Measurements from ENCODE around the gene KNSTRN.

DNA sequence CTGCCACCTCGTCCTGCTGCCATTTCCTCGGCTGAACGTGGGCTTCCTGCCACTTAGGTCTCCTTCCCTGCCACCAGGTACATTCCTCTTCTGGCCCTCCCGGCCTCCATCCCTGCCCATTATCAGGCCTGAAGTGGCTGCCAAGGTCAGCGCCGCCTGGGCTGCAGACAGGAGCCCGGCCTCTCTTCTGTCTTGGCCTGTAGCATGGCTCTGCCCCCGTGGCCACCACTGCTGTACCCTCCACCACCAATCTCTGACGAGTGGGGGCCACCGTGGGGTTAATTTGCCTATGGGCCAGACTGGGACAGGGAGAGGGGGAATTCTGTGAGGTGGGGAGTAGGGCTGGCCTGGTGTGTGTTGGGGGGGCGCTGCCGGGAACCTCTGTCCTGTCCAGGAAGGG is 56.2 kb downstream of the KNSTRN start:
- no peak for TF ChIP-seq POLR2A (IDR thresholded peaks at IDR 0.05)
- TF ChIP-seq, protein P1, sequence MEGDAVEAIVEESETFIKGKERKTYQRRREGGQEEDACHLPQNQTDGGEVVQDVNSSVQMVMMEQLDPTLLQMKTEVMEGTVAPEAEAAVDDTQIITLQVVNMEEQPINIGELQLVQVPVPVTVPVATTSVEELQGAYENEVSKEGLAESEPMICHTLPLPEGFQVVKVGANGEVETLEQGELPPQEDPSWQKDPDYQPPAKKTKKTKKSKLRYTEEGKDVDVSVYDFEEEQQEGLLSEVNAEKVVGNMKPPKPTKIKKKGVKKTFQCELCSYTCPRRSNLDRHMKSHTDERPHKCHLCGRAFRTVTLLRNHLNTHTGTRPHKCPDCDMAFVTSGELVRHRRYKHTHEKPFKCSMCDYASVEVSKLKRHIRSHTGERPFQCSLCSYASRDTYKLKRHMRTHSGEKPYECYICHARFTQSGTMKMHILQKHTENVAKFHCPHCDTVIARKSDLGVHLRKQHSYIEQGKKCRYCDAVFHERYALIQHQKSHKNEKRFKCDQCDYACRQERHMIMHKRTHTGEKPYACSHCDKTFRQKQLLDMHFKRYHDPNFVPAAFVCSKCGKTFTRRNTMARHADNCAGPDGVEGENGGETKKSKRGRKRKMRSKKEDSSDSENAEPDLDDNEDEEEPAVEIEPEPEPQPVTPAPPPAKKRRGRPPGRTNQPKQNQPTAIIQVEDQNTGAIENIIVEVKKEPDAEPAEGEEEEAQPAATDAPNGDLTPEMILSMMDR (IDR thresholded peaks at IDR 0.05): no peak
- no peak for TF ChIP-seq POLR2AphosphoS5 (IDR thresholded peaks at IDR 0.05)
- TF ChIP-seq EP300 (IDR thresholded peaks at IDR 0.05): no peak
